Ascending aorta (tissue), 2 donors: ENCODE data around the gene REEP3. TPM values are rescaled to one million over a fixed set of nuclear protein-coding genes. Genes with fewer than 3 reads are reported as not detected.

Source experiments
- DNase-seq, 2 donors: peaks; one replicate each; pipeline ENCODE4 v3.0.0-alpha.2; 2019; ENCODE audit warnings: low spot score in 2 of 2
- H3K27ac ChIP-seq, 2 donors: fragments of 200-600 bp; sonication (generic); one replicate each; pipeline ENCODE4 v1.5.1; 2016 to 2017; ENCODE audit warnings: mild to moderate bottlenecking in 1 of 2
- H3K27me3 ChIP-seq: fragments of 200-600 bp; sonication (generic); one replicate; pipeline ENCODE4 v1.5.1; 2017
- H3K36me3 ChIP-seq, 2 donors: fragments of 200-600 bp; sonication (generic); one replicate each; pipeline ENCODE4 v1.5.1; 2016
- H3K4me1 ChIP-seq, 2 donors: fragments of 200-600 bp; sonication (generic); one replicate each; pipeline ENCODE4 v1.5.1; 2016 to 2017; ENCODE audit warnings: mild to moderate bottlenecking in 1 of 2
- H3K4me3 ChIP-seq, 2 donors: fragments of 200-600 bp; sonication (generic); one replicate each; pipeline ENCODE4 v1.5.1; 2016 to 2017; ENCODE audit warnings: mild to moderate bottlenecking in 1 of 2
- H3K9me3 ChIP-seq, 2 donors: fragments of 200-600 bp; sonication (generic); one replicate each; pipeline ENCODE4 v1.5.1; 2016
- CTCF ChIP-seq, 3 experiments: fragments of 200-600 bp in 2 of 3; fragments of 450-650 bp in 1 of 3; sonication (generic) in 2 of 3; IDR thresholded peaks; one replicate each; pipeline ENCODE4 v1.5.1; 2016 to 2019; ENCODE audit warnings: antibody characterized with exemption in 3 of 3, mild to moderate bottlenecking in 1 of 3, moderate library complexity in 1 of 3
- intact Hi-C: fragments of 100-400 bp; cut with DNase I; formaldehyde crosslinking; loops from one replicate; pipeline ENCODE4 v1.15.1; 2023
- total RNA-seq: library from RNA; depleted of rRNA; stranded (reverse); fragments of >200 nt; gene quantifications from one replicate; pipeline ENCODE4 v1.1.0, GENCODE V29; 2016

The REEP3 gene
- total RNA-seq, 1 donor from 2014 or later = 41.1 TPM

GRCh38 chr10:63582690-63583089 is 61.5 kb downstream of the REEP3 start:
- no peak for DNase-seq
- Histone ChIP-seq H3K4me1 (peaks cover 2 to 66% of the 10 kb centered on the region in 2 donors), H3K4me3 (no peak overlapping the region), H3K9me3 (no peaks in the 10 kb centered on the region), H3K27me3 (no peaks in the 10 kb centered on the region), H3K36me3 (no peaks in the 10 kb centered on the region), H3K27ac (peak overlapping the region; percentile 71 to 73)
- TF ChIP-seq CTCF (IDR thresholded peaks at IDR 0.05) = no peak
- intact Hi-C loops = loop anchor here (5.0 kb wide), 1 partner anchor 60 kb away; the partner anchor contains the start of gene REEP3

- Histone ChIP-seq H3K9me3 (no peaks in the 10 kb centered on the region), H3K4me3 (no peak overlapping the region), H3K27me3 (no peaks in the 10 kb centered on the region), H3K27ac (peak overlapping the region; percentile 71 to 73), H3K4me1 (peaks cover 2 to 66% of the 10 kb centered on the region in 2 donors), H3K36me3 (no peaks in the 10 kb centered on the region)
- DNase-seq = no peak
- TF ChIP-seq CTCF (IDR thresholded peaks at IDR 0.05) = no peak
- intact Hi-C loops = loop anchor here (5.0 kb wide), 1 partner anchor 61 kb away; the partner anchor contains the start of gene REEP3
These were observed 62.2 kb downstream of the REEP3 start for GRCh38 chr10:63583397-63583796.

GRCh38 chr10:63583909-63584724 is 62.9 kb downstream of the REEP3 start:
- Histone ChIP-seq H3K36me3 (no peaks in the 10 kb centered on the region), H3K4me1 (peaks cover 2 to 67% of the 10 kb centered on the region in 2 donors), H3K4me3 (no peak overlapping the region), H3K9me3 (no peaks in the 10 kb centered on the region), H3K27ac (peak overlapping the region; percentile 71 to 73), H3K27me3 (no peaks in the 10 kb centered on the region)
- no peak for TF ChIP-seq CTCF (IDR thresholded peaks at IDR 0.05)
- intact Hi-C loops = loop anchor here (5.0 kb wide), 1 partner anchor 62 kb away; the partner anchor contains the start of gene REEP3
- no peak for DNase-seq

- Histone ChIP-seq H3K4me1 (peaks cover 2 to 61% of the 10 kb centered on the region in 2 donors), H3K4me3 (no peak overlapping the region), H3K27ac (peak overlapping the region; percentile 71 to 73), H3K9me3 (no peaks in the 10 kb centered on the region), H3K27me3 (no peaks in the 10 kb centered on the region), H3K36me3 (no peaks in the 10 kb centered on the region)
- no peak for TF ChIP-seq CTCF (IDR thresholded peaks at IDR 0.05)
- no peak for DNase-seq
- intact Hi-C loops = loop anchor here (5.0 kb wide), 2 partner anchors 43 to 62 kb away; partner anchors contain the start of gene REEP3
These were observed 63.5 kb downstream of the REEP3 start for GRCh38 chr10:63584725-63585035.

- Histone ChIP-seq H3K27ac (peak overlapping the region; percentile 71 to 73), H3K4me3 (no peak overlapping the region), H3K36me3 (no peaks in the 10 kb centered on the region), H3K4me1 (peaks cover 2 to 58% of the 10 kb centered on the region in 2 donors), H3K9me3 (no peaks in the 10 kb centered on the region), H3K27me3 (no peaks in the 10 kb centered on the region)
- DNase-seq = no peak
- intact Hi-C loops = loop anchor here (5.0 kb wide), 1 partner anchor 42 kb away; no protein-coding TSS in a partner anchor
- TF ChIP-seq CTCF (IDR thresholded peaks at IDR 0.05) = no peak
These were observed 63.8 kb downstream of the REEP3 start for GRCh38 chr10:63585041-63585440.
